GM21381 (cell line): ENCODE results near the gene GRIP1.
"Not testable (repeated sequence)": the region's sequence is repeated elsewhere in the genome, so short reads cannot be mapped to it uniquely, and the experiment has no call there.

ENCODE experiments used
- ATAC-seq: cut with Tn5 transposase; IDR thresholded peaks from one replicate; pipeline ENCODE4 v1.9.1; 2021; ENCODE audit warnings: mild to moderate bottlenecking, moderate library complexity; ENCODE audit not compliant: unreplicated experiment

Gene GRIP1

GRCh38 chr12:66538970-66539369 is 139.9 kb downstream of the GRIP1 start:
- no peak for ATAC-seq

- ATAC-seq, result no peak
Measured at GRCh38 chr12:66537876-66538275, 141.0 kb downstream of the GRIP1 start.

GRCh38 chr12:66533767-66534166 is 145.1 kb downstream of the GRIP1 start:
- ATAC-seq, result no peak

GRCh38 chr12:66531766-66532165 is 147.1 kb downstream of the GRIP1 start:
- no peak for ATAC-seq

GRCh38 chr12:66529934-66530333 is 148.9 kb downstream of the GRIP1 start:
- no peak for ATAC-seq

- no peak for ATAC-seq
Measured at GRCh38 chr12:66516561-66516960, 162.3 kb downstream of the GRIP1 start.

- ATAC-seq, result no peak
Measured at GRCh38 chr12:66516133-66516532, 162.7 kb downstream of the GRIP1 start.

- ATAC-seq, result no peak
Measured at GRCh38 chr12:66514581-66514980, 164.3 kb downstream of the GRIP1 start.

GRCh38 chr12:66508025-66508424 is 170.9 kb downstream of the GRIP1 start:
- no peak for ATAC-seq

GRCh38 chr12:66503746-66504145 is 175.1 kb downstream of the GRIP1 start:
- ATAC-seq, result no peak

GRCh38 chr12:66502911-66503310 is 176.0 kb downstream of the GRIP1 start:
- no peak for ATAC-seq

GRCh38 chr12:66500841-66501240 is 178.0 kb downstream of the GRIP1 start:
- ATAC-seq, result no peak

- no peak for ATAC-seq
Measured at GRCh38 chr12:66500091-66500490, 178.8 kb downstream of the GRIP1 start.

GRCh38 chr12:66499000-66499399 is 179.9 kb downstream of the GRIP1 start:
- no peak for ATAC-seq

- not testable (repeated sequence) for ATAC-seq
Measured at GRCh38 chr12:66498059-66498458, 180.8 kb downstream of the GRIP1 start.

GRCh38 chr12:66497008-66497897 is 181.6 kb downstream of the GRIP1 start:
- ATAC-seq, result no peak

- no peak for ATAC-seq
Measured at GRCh38 chr12:66496595-66496994, 182.3 kb downstream of the GRIP1 start.

- ATAC-seq, result no peak
Measured at GRCh38 chr12:66495709-66496108, 183.2 kb downstream of the GRIP1 start.

GRCh38 chr12:66493819-66494218 is 185.1 kb downstream of the GRIP1 start:
- ATAC-seq, result no peak

- ATAC-seq, result no peak
Measured at GRCh38 chr12:66491853-66492252, 187.0 kb downstream of the GRIP1 start.

GRCh38 chr12:66482351-66483203 is 196.3 kb downstream of the GRIP1 start:
- ATAC-seq, result no peak

GRCh38 chr12:66467932-66468331 is 210.9 kb downstream of the GRIP1 start:
- no peak for ATAC-seq
